Left ventricle myocardium inferior (tissue), 1 donor: ENCODE data around the gene PLAA. TPM values are rescaled to one million over a fixed set of nuclear protein-coding genes. Genes with fewer than 3 reads are reported as not detected.

ENCODE experiments used
- DNase-seq: peaks from one replicate; pipeline ENCODE4 v3.0.0-alpha.2; 2020
- H3K27ac ChIP-seq: fragments of 200-600 bp; replicated peaks from 2 replicates; pipeline ENCODE4 v1.8.0; 2021
- H3K27me3 ChIP-seq: fragments of 200-600 bp; 2 replicates; pipeline ENCODE4 v1.8.0; 2021; ENCODE audit warnings: low read depth
- H3K36me3 ChIP-seq: fragments of 200-600 bp; 2 replicates; pipeline ENCODE4 v1.8.0; 2021
- H3K4me1 ChIP-seq: fragments of 200-600 bp; 2 replicates; pipeline ENCODE4 v1.8.0; 2021
- H3K4me3 ChIP-seq: fragments of 200-600 bp; 2 replicates; pipeline ENCODE4 v1.8.0; 2021; ENCODE audit warnings: mild to moderate bottlenecking, moderate library complexity
- H3K9me3 ChIP-seq: fragments of 200-600 bp; replicated peaks from 2 replicates; pipeline ENCODE4 v1.8.0; 2021
- CTCF ChIP-seq: fragments of 200-600 bp; IDR thresholded peaks from 2 replicates; pipeline ENCODE4 v1.8.0; 2021; ENCODE audit warnings: antibody characterized with exemption, mild to moderate bottlenecking, borderline replicate concordance
- intact Hi-C: fragments of 100-400 bp; cut with micrococcal nuclease; formaldehyde crosslinking; loops from one replicate; pipeline ENCODE4 v1.11.0; 2022
- total RNA-seq: library from RNA; stranded (reverse); fragmentation: NEBNext Ultra II Directional; extraction: Animal tissue kit (Norgen Biotek cat#: 25700); gene quantifications from one replicate; pipeline ENCODE4 v1.2.1, GENCODE V29; 2021
- donor health status: DM: no; HTN: yes; CAD: no; lungs with severe emphysema.

Gene PLAA
- total RNA-seq, 1 donor from 2014 or later = 32.3 TPM

- DNase-seq = no peak
- no peak overlapping the region for H3K27ac ChIP-seq
- peaks cover 3% of the 10 kb centered on the region for H3K9me3 ChIP-seq
- intact Hi-C loops = no loop called here
- no peaks in the 10 kb centered on the region for H3K27me3 ChIP-seq
- peaks cover 3% of the 10 kb centered on the region for H3K4me1 ChIP-seq
- H3K36me3 ChIP-seq = peaks cover 4% of the 10 kb centered on the region
- TF ChIP-seq CTCF = no peak
- H3K4me3 ChIP-seq = no peak overlapping the region
Measured at GRCh38 chr9:26973989-26974388, 26.9 kb upstream of the PLAA start.

- H3K36me3 ChIP-seq = no peaks in the 10 kb centered on the region
- H3K27ac ChIP-seq = no peak overlapping the region
- H3K9me3 ChIP-seq = peaks cover 14% of the 10 kb centered on the region
- H3K4me1 ChIP-seq = peaks cover 3% of the 10 kb centered on the region
- intact Hi-C loops = no loop called here
- no peaks in the 10 kb centered on the region for H3K27me3 ChIP-seq
- DNase-seq = no peak
- H3K4me3 ChIP-seq = no peak overlapping the region
- no peak for TF ChIP-seq CTCF
Measured at GRCh38 chr9:26971721-26972120, 24.7 kb upstream of the PLAA start.

GRCh38 chr9:26956860-26957233 lies 9.8 kb upstream of the PLAA start:
- H3K9me3 ChIP-seq = no peaks in the 10 kb centered on the region
- no peak for TF ChIP-seq CTCF
- intact Hi-C loops = no loop called here
- H3K36me3 ChIP-seq = peaks cover 1% of the 10 kb centered on the region
- H3K4me1 ChIP-seq = peaks cover 26% of the 10 kb centered on the region
- H3K4me3 ChIP-seq = peak overlapping the region; percentile 72
- peak overlapping the region; percentile 87 for H3K27ac ChIP-seq
- DNase-seq = no peak
- H3K27me3 ChIP-seq = no peaks in the 10 kb centered on the region

GRCh38 chr9:26955921-26956859 lies 9.1 kb upstream of the PLAA start, which contains the start of gene IFT74:
IFT74 (plus strand) TSS chr9:26956412; CDS start chr9:26961968, 5,556 bp downstream.
- TF ChIP-seq CTCF = no peak

GRCh38 chr9:26955222-26955903 lies 8.3 kb upstream of the PLAA start:
- Histone ChIP-seq H3K4me1 (peaks cover 26% of the 10 kb centered on the region), H3K4me3 (peak overlapping the region; percentile 72), H3K9me3 (no peaks in the 10 kb centered on the region), H3K36me3 (no peaks in the 10 kb centered on the region), H3K27ac (peak overlapping the region; percentile 87), H3K27me3 (no peaks in the 10 kb centered on the region)
- TF ChIP-seq CTCF = no peak
- intact Hi-C loops = no loop called here
- DNase-seq = no peak

More at GRCh38 chr9:26955921-26956859, 9.1 kb upstream of the PLAA start, which contains the start of gene IFT74:
- H3K4me1 ChIP-seq = peaks cover 26% of the 10 kb centered on the region
- H3K36me3 ChIP-seq = no peaks in the 10 kb centered on the region
- DNase-seq = peak; percentile 98
- H3K27ac ChIP-seq = peak within 1 kb of the TSS; percentile 87
- H3K27me3 ChIP-seq = no peaks in the 10 kb centered on the region
- intact Hi-C loops = no loop called here
- H3K4me3 ChIP-seq = peak within 1 kb of the TSS; percentile 72
- no peaks in the 10 kb centered on the region for H3K9me3 ChIP-seq
